ENCODE results near the gene DNAH7. TPM values are rescaled to one million over a fixed set of nuclear protein-coding genes. Genes with fewer than 3 reads are reported as not detected.

DNAH7 gene
- total and polyA plus RNA-seq, 9 of the 15 experiments (the other 6 are each of a cell fraction or from before 2014, with no cell fraction given), result 0.03 to 0.42 (median 0.18) TPM

- Histone ChIP-seq H3K9ac (ENCODE audit: insufficient read depth in 1 of 2, low read depth in 2 of 2, low read length in 2 of 2) (peak overlapping the region in 1 of 2 experiments; percentile 61; a peak in 2 of 4 replicates), H3K4me1 (replicated peaks in 1 of 2; ENCODE audit: control insufficient read depth in 2 of 2, insufficient read depth in 2 of 2, low read length in 2 of 2) (peaks cover 0 to 13% of the 10 kb centered on the region in 2 experiments; a peak in 1 of 5 replicates), H3K27me3 (ENCODE audit: control insufficient read depth in 2 of 2, insufficient read depth in 2 of 2, low read length in 2 of 2) (no peaks in the 10 kb centered on the region), H3K4me3 (no peak overlapping the region), H3K27ac (ENCODE audit: extremely low read depth, low read depth, low read length) (peak overlapping the region; percentile 66), H4K20me1 (replicated peaks; ENCODE audit: control insufficient read depth, insufficient read depth, low read length) (no peaks in the 10 kb centered on the region), H3K36me3 (ENCODE audit: control insufficient read depth, insufficient read depth, low read length) (no peaks in the 10 kb centered on the region), H2AFZ (ENCODE audit: low read depth, low read length) (peak overlapping the region; percentile 98), H3K79me2 (ENCODE audit: control insufficient read depth, insufficient read depth, low read length) (no peaks in the 10 kb centered on the region), H3K9me1 (ENCODE audit: control insufficient read depth, insufficient read depth, low read length) (no peaks in the 10 kb centered on the region), H3K4me2 (ENCODE audit: insufficient read depth, low read length) (peak overlapping the region; percentile 47), H3K9me3 (replicated peaks; ENCODE audit: control insufficient read depth, insufficient read depth, low read depth, low read length) (no peaks in the 10 kb centered on the region)
- intact Hi-C loops (cut with micrococcal nuclease) (no loop called here), in situ Hi-C loops (cut with MboI) (no loop called here)
- ChIA-PET POLR2A (interaction anchor here (0.7 kb wide), 1 partner anchor 12 kb away, joined by 4 read pairs; no protein-coding TSS in a partner anchor), CTCF (ENCODE audit: low intra/inter-chr PET ratio) (no interaction called here)
- peak; percentile 70 for ATAC-seq
- no TSS peak for BruUV-seq (replicated peaks)
- 15% methylated on average over 7 of the region's 7 CpGs for WGBS (ENCODE audit: insufficient coverage, low coverage, missing lambda C conversion rate)
- peak; percentile 6 for FAIRE-seq
- no peak for DNase-seq (ENCODE audit: extremely low read depth in 1 of 4, low spot score in 3 of 4)
- no peak for TF ChIP-seq HEY1 (CRISPR knock-in tag; IDR thresholded peaks at IDR 0.05; ENCODE audit: borderline replicate concordance)
- no peak for TF ChIP-seq ZNF263 (CRISPR knock-in tag; IDR thresholded peaks at IDR 0.05; ENCODE audit: borderline replicate concordance)
- TF ChIP-seq HDAC6 (IDR thresholded peaks at IDR 0.05; ENCODE audit: low read depth, low read length), result no peak
- TF ChIP-seq ZNF407 (IDR thresholded peaks at IDR 0.05; ENCODE audit: low read depth), result no peak
- TF ChIP-seq POLR2AphosphoS2 (IDR thresholded peaks at IDR 0.05; ENCODE audit: low read length), result no peak
- no peak for TF ChIP-seq E2F3 (CRISPR knock-in tag; IDR thresholded peaks at IDR 0.05)
- TF ChIP-seq SMARCA4 (IDR thresholded peaks at IDR 0.05), result 0 out of 2 replicates have a peak, but pooled peaks have one; percentile 12
- TF ChIP-seq ZNF639 (CRISPR knock-in tag; conservative IDR thresholded peaks at IDR 0.05 in 1 of 2, IDR thresholded peaks at IDR 0.05 in 1 of 2), result peak in 1 of 2 experiments; percentile 41; a peak in 1 of 4 replicates
- no peak for TF ChIP-seq ZNF668 (CRISPR knock-in tag; IDR thresholded peaks at IDR 0.05)
- TF ChIP-seq ZKSCAN8 (CRISPR knock-in tag; IDR thresholded peaks at IDR 0.05), result no peak
- TF ChIP-seq FOXK2 (conservative IDR thresholded peaks at IDR 0.05 in 1 of 2, IDR thresholded peaks at IDR 0.05 in 1 of 2; ENCODE audit: low read depth in 2 of 2), result peak; percentile 41 to 80; a peak in 2 of 4 replicates
These were observed 44.7 kb upstream of the DNAH7 start for GRCh38 chr2:196113061-196113974.

All from K562 (cell line).